Prostate gland (tissue), 2 donors: Measurements from ENCODE around the gene RASL10B.

Experiments
- CTCF ChIP-seq, 4 experiments: fragments of 200-600 bp in 2 of 4; fragments of 450-650 bp in 2 of 4; sonication (generic) in 2 of 4; IDR thresholded peaks; 1 replicate in 3 of 4; 2 replicates in 1 of 4; pipeline ENCODE4 v1.5.1; 2016 to 2019; ENCODE audit warnings: antibody characterized with exemption in 4 of 4, mild to moderate bottlenecking in 2 of 4, moderate library complexity in 2 of 4
- POLR2A ChIP-seq: fragments of 450-650 bp; IDR thresholded peaks from one replicate; pipeline ENCODE4 v1.6.1; 2016; ENCODE audit warnings: antibody characterized with exemption, mild to moderate bottlenecking
- POLR2AphosphoS5 ChIP-seq: sonication (generic); formaldehyde crosslinking; IDR thresholded peaks from one replicate; pipeline ENCODE4 v1.6.1; 2017; ENCODE audit warnings: antibody characterized with exemption

- TF ChIP-seq CTCF (IDR thresholded peaks at IDR 0.05) (no peak), POLR2A (no peak), POLR2AphosphoS5 (no peak)
These were observed 14.4 kb downstream of the RASL10B start for GRCh38 chr17:35745749-35746320.
